ENCODE results near the gene PSMA2. TPM values are rescaled to one million over a fixed set of nuclear protein-coding genes. Genes with fewer than 3 reads are reported as not detected.

Gene PSMA2
- total RNA-seq, 1 experiment from 2014 or later: 190 TPM

- H3K36me3 ChIP-seq (replicated peaks; ENCODE audit: control insufficient read depth, insufficient read depth, low read length): no peaks in the 10 kb centered on the region
- DNase-seq: no peak
- no peaks in the 10 kb centered on the region for H3K27me3 ChIP-seq (ENCODE audit: control insufficient read depth, insufficient read depth, low read length)
- H3K4me3 ChIP-seq (ENCODE audit: insufficient read depth, low read depth, low read length): no peak overlapping the region
These were observed 22.0 kb upstream of the PSMA2 start for GRCh38 chr7:42953994-42954393.

- H3K4me3 ChIP-seq (ENCODE audit: insufficient read depth, low read depth, low read length): no peak overlapping the region
- no peaks in the 10 kb centered on the region for H3K36me3 ChIP-seq (replicated peaks; ENCODE audit: control insufficient read depth, insufficient read depth, low read length)
- no peaks in the 10 kb centered on the region for H3K27me3 ChIP-seq (ENCODE audit: control insufficient read depth, insufficient read depth, low read length)
- no peak for DNase-seq
These were observed 20.4 kb upstream of the PSMA2 start for GRCh38 chr7:42952328-42952727.

DNA sequence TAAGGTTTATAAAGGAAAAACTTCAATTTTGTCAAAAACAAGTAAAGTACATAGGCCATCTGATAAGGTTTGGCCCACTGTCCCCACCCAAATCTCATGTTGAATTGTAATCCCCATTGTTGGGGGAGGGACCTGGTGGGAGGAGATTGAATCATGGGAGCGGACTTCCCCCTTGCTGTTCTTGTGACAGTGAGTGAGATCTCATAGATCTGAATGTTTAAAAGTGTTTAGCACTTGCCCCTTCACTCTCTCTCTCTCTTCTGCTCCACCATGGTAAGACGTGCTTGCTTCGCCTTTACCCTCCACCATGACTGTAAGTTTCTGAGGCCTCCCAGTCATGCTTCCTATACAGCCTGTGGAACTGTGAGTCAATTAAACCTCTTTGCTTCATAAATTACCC is 18.4 kb upstream of the PSMA2 start:
- H3K36me3 ChIP-seq (replicated peaks; ENCODE audit: control insufficient read depth, insufficient read depth, low read length): no peaks in the 10 kb centered on the region
- no peak for DNase-seq
- no peak overlapping the region for H3K4me3 ChIP-seq (ENCODE audit: insufficient read depth, low read depth, low read length)
- no peaks in the 10 kb centered on the region for H3K27me3 ChIP-seq (ENCODE audit: control insufficient read depth, insufficient read depth, low read length)

DNA sequence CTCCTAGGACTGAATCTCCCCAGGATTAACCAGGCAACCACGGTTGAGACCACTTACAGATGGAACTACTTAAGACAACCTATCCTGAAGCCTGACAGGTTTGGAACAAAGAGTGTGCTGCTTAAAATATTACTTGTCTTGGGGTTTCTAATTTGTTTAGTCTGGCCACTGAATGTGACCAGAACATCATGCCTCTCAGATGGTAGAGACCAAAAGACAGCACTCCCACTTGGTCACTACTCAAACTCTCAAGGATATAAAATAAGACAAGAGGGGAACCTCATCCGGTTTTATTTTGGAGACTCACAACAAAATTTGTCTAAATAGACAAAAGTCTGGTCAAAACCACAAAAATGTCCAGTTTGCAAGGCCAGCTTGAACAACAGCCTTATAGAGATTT is 15.5 kb upstream of the PSMA2 start:
- Histone ChIP-seq H3K4me3 (ENCODE audit: insufficient read depth, low read depth, low read length) (no peak overlapping the region), H3K27me3 (ENCODE audit: control insufficient read depth, insufficient read depth, low read length) (no peaks in the 10 kb centered on the region), H3K36me3 (replicated peaks; ENCODE audit: control insufficient read depth, insufficient read depth, low read length) (no peaks in the 10 kb centered on the region)
- DNase-seq: no peak

- H3K27me3 ChIP-seq (ENCODE audit: control insufficient read depth, insufficient read depth, low read length): no peaks in the 10 kb centered on the region
- no peak for DNase-seq
- H3K4me3 ChIP-seq (ENCODE audit: insufficient read depth, low read depth, low read length): no peak overlapping the region
- H3K36me3 ChIP-seq (replicated peaks; ENCODE audit: control insufficient read depth, insufficient read depth, low read length): no peaks in the 10 kb centered on the region
These were observed 14.6 kb upstream of the PSMA2 start for GRCh38 chr7:42946627-42946950.

- DNase-seq: no peak
- H3K4me3 ChIP-seq (ENCODE audit: insufficient read depth, low read depth, low read length): no peak overlapping the region
- H3K27me3 ChIP-seq (ENCODE audit: control insufficient read depth, insufficient read depth, low read length): no peaks in the 10 kb centered on the region
- no peaks in the 10 kb centered on the region for H3K36me3 ChIP-seq (replicated peaks; ENCODE audit: control insufficient read depth, insufficient read depth, low read length)
These were observed 14.1 kb upstream of the PSMA2 start for GRCh38 chr7:42945821-42946626.

DNA sequence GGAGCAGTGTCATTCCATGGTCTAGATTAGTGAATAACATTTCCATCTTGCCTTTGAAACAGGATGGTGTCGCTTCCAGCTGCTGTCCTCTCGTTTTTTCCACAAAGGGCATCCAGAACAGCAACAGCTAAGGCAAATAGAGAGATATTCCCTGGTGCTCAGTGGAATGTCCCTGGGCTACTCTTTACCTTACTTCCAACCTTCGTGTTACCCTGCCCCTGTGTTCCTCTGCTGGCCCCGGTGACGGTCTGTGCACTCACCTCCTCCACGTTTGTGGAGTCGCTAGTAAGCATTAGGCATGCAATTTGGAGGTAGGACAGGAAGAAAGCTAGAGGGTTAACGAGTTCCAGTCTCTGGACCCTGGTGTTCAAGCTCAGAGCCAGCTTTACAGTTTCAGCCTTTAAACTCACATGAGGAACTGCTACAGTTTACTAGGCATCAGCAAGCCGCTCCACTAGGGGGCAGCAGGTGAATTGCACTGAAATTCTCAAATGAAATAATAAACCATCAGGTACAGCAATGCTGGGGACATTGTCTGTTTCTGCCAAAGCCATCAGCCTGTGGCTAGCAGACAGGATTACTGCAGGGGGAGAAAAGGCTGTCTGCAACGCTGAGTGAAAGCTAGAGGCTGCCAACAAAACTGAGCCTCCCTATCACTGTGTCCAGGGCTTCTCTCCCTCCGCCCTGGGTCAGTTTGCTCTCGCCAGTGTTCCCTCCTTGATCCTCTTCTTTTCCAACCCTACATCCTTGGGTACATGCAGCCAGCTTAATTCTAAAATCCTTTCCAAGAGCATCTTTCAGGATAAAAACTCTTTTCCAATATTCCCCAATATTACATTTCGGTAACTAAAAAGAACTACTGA is 9.2 kb upstream of the PSMA2 start:
- Histone ChIP-seq H3K4me3 (ENCODE audit: insufficient read depth, low read depth, low read length) (no peak overlapping the region), H3K36me3 (replicated peaks; ENCODE audit: control insufficient read depth, insufficient read depth, low read length) (peaks cover 8% of the 10 kb centered on the region), H3K27me3 (ENCODE audit: control insufficient read depth, insufficient read depth, low read length) (no peaks in the 10 kb centered on the region)
- DNase-seq: peak; percentile 54

GRCh38 chr7:42939457-42940240 is 7.7 kb upstream of the PSMA2 start:
- Histone ChIP-seq H3K4me3 (ENCODE audit: insufficient read depth, low read depth, low read length) (no peak overlapping the region), H3K27me3 (ENCODE audit: control insufficient read depth, insufficient read depth, low read length) (no peaks in the 10 kb centered on the region), H3K36me3 (replicated peaks; ENCODE audit: control insufficient read depth, insufficient read depth, low read length) (peaks cover 20% of the 10 kb centered on the region)
- DNase-seq: no peak

- peaks cover 20% of the 10 kb centered on the region for H3K36me3 ChIP-seq (replicated peaks; ENCODE audit: control insufficient read depth, insufficient read depth, low read length)
- H3K4me3 ChIP-seq (ENCODE audit: insufficient read depth, low read depth, low read length): no peak overlapping the region
- no peak for DNase-seq
- H3K27me3 ChIP-seq (ENCODE audit: control insufficient read depth, insufficient read depth, low read length): no peaks in the 10 kb centered on the region
These were observed 3.9 kb upstream of the PSMA2 start for GRCh38 chr7:42935861-42936260.

GRCh38 chr7:42934291-42934690 is 2.3 kb upstream of the PSMA2 start:
- H3K27me3 ChIP-seq (ENCODE audit: control insufficient read depth, insufficient read depth, low read length): no peaks in the 10 kb centered on the region
- DNase-seq: no peak
- H3K4me3 ChIP-seq (ENCODE audit: insufficient read depth, low read depth, low read length): no peak overlapping the region
- H3K36me3 ChIP-seq (replicated peaks; ENCODE audit: control insufficient read depth, insufficient read depth, low read length): peaks cover 18% of the 10 kb centered on the region

DNA sequence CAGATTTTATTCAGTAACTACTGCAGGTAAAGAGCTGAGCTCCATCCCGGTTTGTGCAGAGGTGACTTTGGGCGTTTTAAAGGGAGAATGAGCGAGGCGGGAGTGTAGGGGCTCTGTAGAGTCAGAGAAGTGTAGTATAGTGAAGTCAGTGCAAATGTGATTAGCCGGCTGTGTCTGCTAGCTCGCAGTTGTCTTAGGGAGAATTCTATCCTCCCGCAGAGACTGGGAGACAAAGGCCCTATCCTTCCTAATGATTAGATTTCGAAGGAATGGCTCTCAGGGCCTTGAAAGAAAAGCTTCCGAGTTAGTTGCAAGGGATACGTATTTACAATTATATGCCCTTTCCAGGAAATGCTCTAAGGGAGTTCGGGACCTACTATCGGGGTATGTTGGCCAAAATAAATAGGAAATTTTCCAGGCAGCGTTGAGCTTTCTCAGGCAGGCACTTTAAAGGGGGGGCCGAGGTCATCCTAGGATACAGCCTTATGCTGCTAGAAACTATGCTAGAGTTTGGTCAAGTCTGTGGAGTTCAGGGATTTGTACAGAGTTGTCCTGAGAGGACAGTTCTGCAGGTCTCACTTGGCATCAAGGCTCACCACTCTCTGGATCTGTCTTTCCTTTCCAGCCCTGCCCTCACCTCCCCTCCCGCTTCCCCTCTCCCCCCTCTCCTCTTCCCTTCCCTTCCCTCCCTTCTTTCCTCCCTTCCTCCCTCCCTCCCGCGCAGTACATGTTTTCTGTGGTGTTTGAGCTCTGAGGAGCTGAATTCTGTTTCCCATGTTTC is 1.0 kb upstream of the PSMA2 start:
- H3K27me3 ChIP-seq (ENCODE audit: control insufficient read depth, insufficient read depth, low read length): no peaks in the 10 kb centered on the region
- H3K36me3 ChIP-seq (replicated peaks; ENCODE audit: control insufficient read depth, insufficient read depth, low read length): peaks cover 15% of the 10 kb centered on the region
- peak overlapping the region; percentile 83 for H3K4me3 ChIP-seq (ENCODE audit: insufficient read depth, low read depth, low read length)
- peak; percentile 23 for DNase-seq

- DNase-seq: no peak
- Histone ChIP-seq H3K27me3 (ENCODE audit: control insufficient read depth, insufficient read depth, low read length) (no peaks in the 10 kb centered on the region), H3K4me3 (ENCODE audit: insufficient read depth, low read depth, low read length) (peak overlapping the region; percentile 83), H3K36me3 (replicated peaks; ENCODE audit: control insufficient read depth, insufficient read depth, low read length) (peaks cover 19% of the 10 kb centered on the region)
These were observed 534 bp downstream of the PSMA2 start for GRCh38 chr7:42931447-42931833.

- H3K36me3 ChIP-seq (replicated peaks; ENCODE audit: control insufficient read depth, insufficient read depth, low read length): peaks cover 19% of the 10 kb centered on the region
- no peaks in the 10 kb centered on the region for H3K27me3 ChIP-seq (ENCODE audit: control insufficient read depth, insufficient read depth, low read length)
- peak overlapping the region; percentile 83 for H3K4me3 ChIP-seq (ENCODE audit: insufficient read depth, low read depth, low read length)
- DNase-seq: no peak
These were observed 1.1 kb downstream of the PSMA2 start for GRCh38 chr7:42930889-42931288.

GRCh38 chr7:42929449-42929848 is 2.5 kb downstream of the PSMA2 start:
- H3K4me3 ChIP-seq (ENCODE audit: insufficient read depth, low read depth, low read length): no peak overlapping the region
- H3K27me3 ChIP-seq (ENCODE audit: control insufficient read depth, insufficient read depth, low read length): no peaks in the 10 kb centered on the region
- peaks cover 21% of the 10 kb centered on the region for H3K36me3 ChIP-seq (replicated peaks; ENCODE audit: control insufficient read depth, insufficient read depth, low read length)
- DNase-seq: no peak
